ENCODE data around the gene LMCD1.

The LMCD1 gene

GRCh38 chr3:8600457-8600856 is 98.8 kb downstream of the LMCD1 start:
- Histone ChIP-seq H3K4me3 (ENCODE audit: low read length, poor library complexity, severe bottlenecking) (no peak overlapping the region), H4K20me1 (ENCODE audit: insufficient read depth, low read length, poor library complexity, severe bottlenecking) (no peaks in the 10 kb centered on the region), H3K9ac (ENCODE audit: low read depth, low read length, poor library complexity, severe bottlenecking) (no peak overlapping the region), H3F3A (ENCODE audit: low read depth) (no peaks in the 10 kb centered on the region), H3K27me3 (ENCODE audit: insufficient read depth, low read length, poor library complexity, severe bottlenecking) (no peaks in the 10 kb centered on the region), H3K79me2 (ENCODE audit: insufficient read depth, low read length) (no peaks in the 10 kb centered on the region), H3K9me2 (replicated peaks; ENCODE audit: low read depth, low read length) (no peaks in the 10 kb centered on the region), H2AFZ (ENCODE audit: low read length) (no peak overlapping the region), H3K4me1 (ENCODE audit: insufficient read depth, low read length, poor library complexity, severe bottlenecking) (no peaks in the 10 kb centered on the region), H3K9me3 (ENCODE audit: insufficient read depth, low read depth, low read length) (no peaks in the 10 kb centered on the region), H3K4me2 (ENCODE audit: low read depth, low read length, poor library complexity, severe bottlenecking) (no peak overlapping the region), H3K36me3 (ENCODE audit: insufficient read depth, low read length) (no peaks in the 10 kb centered on the region)
- no peak for TF ChIP-seq CTCF (conservative IDR thresholded peaks at IDR 0.05; ENCODE audit: low read length)
- no peak for TF ChIP-seq EZH2phosphoT487 (IDR thresholded peaks at IDR 0.05; ENCODE audit: borderline replicate concordance)

GRCh38 chr3:8603115-8603710 is 101.6 kb downstream of the LMCD1 start:
- H4K20me1 ChIP-seq (ENCODE audit: insufficient read depth, low read length, poor library complexity, severe bottlenecking): no peaks in the 10 kb centered on the region
- no peak overlapping the region for H2AFZ ChIP-seq (ENCODE audit: low read length)
- H3K9ac ChIP-seq (ENCODE audit: low read depth, low read length, poor library complexity, severe bottlenecking): no peak overlapping the region
- no peak overlapping the region for H3K4me2 ChIP-seq (ENCODE audit: low read depth, low read length, poor library complexity, severe bottlenecking)
- no peaks in the 10 kb centered on the region for H3K9me3 ChIP-seq (ENCODE audit: insufficient read depth, low read depth, low read length)
- no peak for TF ChIP-seq CTCF (conservative IDR thresholded peaks at IDR 0.05; ENCODE audit: low read length)
- no peak for TF ChIP-seq EZH2phosphoT487 (IDR thresholded peaks at IDR 0.05; ENCODE audit: borderline replicate concordance)
- no peaks in the 10 kb centered on the region for H3K36me3 ChIP-seq (ENCODE audit: insufficient read depth, low read length)
- no peaks in the 10 kb centered on the region for H3K79me2 ChIP-seq (ENCODE audit: insufficient read depth, low read length)
- no peaks in the 10 kb centered on the region for H3K27me3 ChIP-seq (ENCODE audit: insufficient read depth, low read length, poor library complexity, severe bottlenecking)
- H3K4me1 ChIP-seq (ENCODE audit: insufficient read depth, low read length, poor library complexity, severe bottlenecking): no peaks in the 10 kb centered on the region
- no peak overlapping the region for H3K4me3 ChIP-seq (ENCODE audit: low read length, poor library complexity, severe bottlenecking)
- H3F3A ChIP-seq (ENCODE audit: low read depth): no peaks in the 10 kb centered on the region
- no peaks in the 10 kb centered on the region for H3K9me2 ChIP-seq (replicated peaks; ENCODE audit: low read depth, low read length)

GRCh38 chr3:8604006-8604405 is 102.4 kb downstream of the LMCD1 start:
- Histone ChIP-seq H2AFZ (ENCODE audit: low read length) (no peak overlapping the region), H3K79me2 (ENCODE audit: insufficient read depth, low read length) (no peaks in the 10 kb centered on the region), H3K4me3 (ENCODE audit: low read length, poor library complexity, severe bottlenecking) (no peak overlapping the region), H3K9me2 (replicated peaks; ENCODE audit: low read depth, low read length) (no peaks in the 10 kb centered on the region), H3K9me3 (ENCODE audit: insufficient read depth, low read depth, low read length) (no peaks in the 10 kb centered on the region), H3F3A (ENCODE audit: low read depth) (no peaks in the 10 kb centered on the region), H3K27me3 (ENCODE audit: insufficient read depth, low read length, poor library complexity, severe bottlenecking) (no peaks in the 10 kb centered on the region), H3K36me3 (ENCODE audit: insufficient read depth, low read length) (no peaks in the 10 kb centered on the region), H3K4me2 (ENCODE audit: low read depth, low read length, poor library complexity, severe bottlenecking) (no peak overlapping the region), H3K9ac (ENCODE audit: low read depth, low read length, poor library complexity, severe bottlenecking) (no peak overlapping the region), H4K20me1 (ENCODE audit: insufficient read depth, low read length, poor library complexity, severe bottlenecking) (no peaks in the 10 kb centered on the region), H3K4me1 (ENCODE audit: insufficient read depth, low read length, poor library complexity, severe bottlenecking) (no peaks in the 10 kb centered on the region)
- no peak for TF ChIP-seq CTCF (conservative IDR thresholded peaks at IDR 0.05; ENCODE audit: low read length)

Measured in Loucy (cell line).